GM18526 (cell line): ENCODE measurements around the gene CDH4.

Source experiments
- POLR2A ChIP-seq: IDR thresholded peaks from 3 replicates; pipeline ENCODE4 v1.6.1; 2011; ENCODE audit not compliant: insufficient read length; ENCODE audit errors: extremely low read depth

CDH4 gene

GRCh38 chr20:61777773-61778494, 525.9 kb downstream of the CDH4 start:
- TF ChIP-seq POLR2A: no peak

GRCh38 chr20:61778495-61778863, 526.4 kb downstream of the CDH4 start:
- TF ChIP-seq POLR2A: no peak

- TF ChIP-seq POLR2A: no peak
Measured at GRCh38 chr20:61779176-61779965, 527.3 kb downstream of the CDH4 start.

- no peak for TF ChIP-seq POLR2A
Measured at GRCh38 chr20:61780066-61780465, 528.0 kb downstream of the CDH4 start.

GRCh38 chr20:61784801-61785566, 532.9 kb downstream of the CDH4 start:
- TF ChIP-seq POLR2A: no peak

- no peak for TF ChIP-seq POLR2A
Measured at GRCh38 chr20:61785567-61785816, 533.4 kb downstream of the CDH4 start.

GRCh38 chr20:61786230-61786629, 534.2 kb downstream of the CDH4 start:
- TF ChIP-seq POLR2A: no peak

- no peak for TF ChIP-seq POLR2A
Measured at GRCh38 chr20:61788343-61788742, 536.3 kb downstream of the CDH4 start.

- TF ChIP-seq POLR2A: no peak
Measured at GRCh38 chr20:61789329-61789728, 537.3 kb downstream of the CDH4 start.

GRCh38 chr20:61790116-61790827, 538.2 kb downstream of the CDH4 start:
- no peak for TF ChIP-seq POLR2A

- TF ChIP-seq POLR2A: no peak
Measured at GRCh38 chr20:61791995-61792394, 539.9 kb downstream of the CDH4 start.

GRCh38 chr20:61795669-61796630, 543.9 kb downstream of the CDH4 start:
- TF ChIP-seq POLR2A: no peak

GRCh38 chr20:61796738-61797137, 544.7 kb downstream of the CDH4 start:
- TF ChIP-seq POLR2A: no peak

- no peak for TF ChIP-seq POLR2A
Measured at GRCh38 chr20:61797200-61797599, 545.1 kb downstream of the CDH4 start.
